ENCODE measurements around the gene SLC18B1.

DNA sequence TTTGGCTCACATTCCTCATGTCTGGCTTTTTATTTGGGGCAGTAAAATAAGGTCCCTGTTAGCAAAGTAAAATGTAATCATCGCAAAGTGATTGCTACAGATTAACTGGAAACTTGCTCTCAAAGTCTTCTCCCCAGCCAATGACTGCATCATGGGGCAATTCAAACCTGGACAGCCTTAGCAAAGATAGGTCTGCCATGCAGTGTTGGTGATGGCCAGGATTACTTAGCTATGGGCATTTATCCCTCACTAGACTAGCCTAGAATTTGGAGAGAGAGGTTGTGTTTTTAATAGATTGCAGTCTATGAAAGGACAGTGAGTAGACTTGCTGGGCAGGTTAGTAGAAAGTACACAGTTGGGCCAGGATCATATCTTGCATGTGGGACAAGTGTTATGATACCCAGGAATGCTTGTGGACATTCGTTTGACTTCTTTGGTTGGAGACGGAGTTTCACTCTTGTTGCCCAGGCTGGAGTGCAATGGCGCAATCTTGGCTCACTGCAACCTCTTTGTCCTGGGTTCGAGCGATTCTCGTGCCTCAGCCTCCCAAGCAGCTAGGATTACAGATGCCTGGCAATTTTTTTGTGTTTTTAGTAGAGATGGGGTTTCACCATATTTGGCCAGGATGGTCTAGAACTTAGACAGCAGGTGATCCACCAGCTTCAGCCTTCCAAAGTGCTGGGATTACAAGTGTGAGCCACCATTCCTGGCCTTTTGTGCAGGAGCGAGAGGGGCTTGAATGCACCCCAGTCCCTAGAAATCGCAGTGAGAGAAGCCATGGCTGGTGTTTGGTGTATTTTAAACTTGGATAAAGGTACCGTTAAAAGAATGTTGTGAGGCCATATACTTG, 19.3 kb upstream of the SLC18B1 start:
- TF ChIP-seq, protein P1, sequence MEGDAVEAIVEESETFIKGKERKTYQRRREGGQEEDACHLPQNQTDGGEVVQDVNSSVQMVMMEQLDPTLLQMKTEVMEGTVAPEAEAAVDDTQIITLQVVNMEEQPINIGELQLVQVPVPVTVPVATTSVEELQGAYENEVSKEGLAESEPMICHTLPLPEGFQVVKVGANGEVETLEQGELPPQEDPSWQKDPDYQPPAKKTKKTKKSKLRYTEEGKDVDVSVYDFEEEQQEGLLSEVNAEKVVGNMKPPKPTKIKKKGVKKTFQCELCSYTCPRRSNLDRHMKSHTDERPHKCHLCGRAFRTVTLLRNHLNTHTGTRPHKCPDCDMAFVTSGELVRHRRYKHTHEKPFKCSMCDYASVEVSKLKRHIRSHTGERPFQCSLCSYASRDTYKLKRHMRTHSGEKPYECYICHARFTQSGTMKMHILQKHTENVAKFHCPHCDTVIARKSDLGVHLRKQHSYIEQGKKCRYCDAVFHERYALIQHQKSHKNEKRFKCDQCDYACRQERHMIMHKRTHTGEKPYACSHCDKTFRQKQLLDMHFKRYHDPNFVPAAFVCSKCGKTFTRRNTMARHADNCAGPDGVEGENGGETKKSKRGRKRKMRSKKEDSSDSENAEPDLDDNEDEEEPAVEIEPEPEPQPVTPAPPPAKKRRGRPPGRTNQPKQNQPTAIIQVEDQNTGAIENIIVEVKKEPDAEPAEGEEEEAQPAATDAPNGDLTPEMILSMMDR (IDR thresholded peaks at IDR 0.05): no peak
- TF ChIP-seq POLR2A (IDR thresholded peaks at IDR 0.05): no peak

Data from Peyer's patch (tissue), 4 donors.